GM23338 (cell line): ENCODE measurements around the gene MARCHF10. TPM values are rescaled to one million over a fixed set of nuclear protein-coding genes. Genes with fewer than 3 reads are reported as not detected.

ENCODE experiments used
- ATAC-seq: fragments of 200-7000 bp; cut with Tn5 transposase; 3 replicates; pipeline ENCODE4 v1.9.1; 2020
- DNase-seq: peaks from one replicate; pipeline ENCODE4 v3.0.0-alpha.2; 2015; ENCODE audit warnings: low spot score
- H2AFZ ChIP-seq: fragments of 200-600 bp; sonication (generic); 2 replicates; pipeline ENCODE4 v1.8.0; 2016; ENCODE audit warnings: antibody characterized with exemption, mild to moderate bottlenecking, moderate library complexity
- H3F3A ChIP-seq: fragments of 200-600 bp; sonication (generic); replicated peaks from 2 replicates; pipeline ENCODE4 v1.8.0; 2017; ENCODE audit warnings: antibody characterized with exemption, mixed run types, low read depth
- H3K27ac ChIP-seq: fragments of 200-600 bp; sonication (generic); 2 replicates; pipeline ENCODE4 v1.6.1; 2016; ENCODE audit warnings: low read depth
- H3K27me3 ChIP-seq: fragments of 200-600 bp; sonication (generic); 2 replicates; pipeline ENCODE4 v1.8.0; 2016; ENCODE audit warnings: mild to moderate bottlenecking, mixed run types, moderate library complexity; ENCODE audit not compliant: insufficient read depth
- H3K36me3 ChIP-seq: fragments of 200-600 bp; sonication (generic); 2 replicates; pipeline ENCODE4 v1.8.0; 2016; ENCODE audit warnings: mild to moderate bottlenecking; ENCODE audit not compliant: insufficient read depth
- H3K4me1 ChIP-seq: fragments of 200-600 bp; sonication (generic); 2 replicates; pipeline ENCODE4 v1.8.0; 2016; ENCODE audit warnings: mild to moderate bottlenecking, moderate library complexity; ENCODE audit not compliant: insufficient read depth
- H3K4me2 ChIP-seq: fragments of 200-600 bp; sonication (generic); 2 replicates; pipeline ENCODE4 v1.7.1; 2017; ENCODE audit warnings: mixed run types
- H3K4me3 ChIP-seq: fragments of 200-600 bp; sonication (generic); 2 replicates; pipeline ENCODE4 v1.6.1; 2016; ENCODE audit warnings: mixed run types
- H3K79me2 ChIP-seq: fragments of 200-600 bp; sonication (generic); replicated peaks from 2 replicates; pipeline ENCODE4 v1.8.0; 2017; ENCODE audit warnings: mild to moderate bottlenecking; ENCODE audit not compliant: insufficient read depth
- H3K9me2 ChIP-seq: fragments of 200-600 bp; sonication (generic); 2 replicates; pipeline ENCODE4 v1.8.0; 2017; ENCODE audit not compliant: insufficient read depth
- H4K20me1 ChIP-seq: fragments of 200-600 bp; sonication (generic); replicated peaks from 2 replicates; pipeline ENCODE4 v1.8.0; 2017; ENCODE audit warnings: mild to moderate bottlenecking; ENCODE audit not compliant: insufficient read depth
- H3K27ac Mint-ChIP-seq: 2 replicates; pipeline ENCODE4 v1.8.0; 2020; ENCODE audit warnings: inconsistent platforms, mild to moderate bottlenecking, moderate library complexity, mixed read lengths
- H3K27me3 Mint-ChIP-seq: 3 replicates; pipeline ENCODE4 v1.8.0; 2022; ENCODE audit warnings: low read depth, mild to moderate bottlenecking, moderate library complexity, mixed read lengths, inconsistent platforms; ENCODE audit not compliant: insufficient read depth, poor library complexity
- H3K36me3 Mint-ChIP-seq: 3 replicates; pipeline ENCODE4 v1.8.0; 2021; ENCODE audit warnings: low read depth, mild to moderate bottlenecking, inconsistent platforms, moderate library complexity, mixed read lengths
- H3K4me1 Mint-ChIP-seq: 3 replicates; pipeline ENCODE4 v1.8.0; 2020; ENCODE audit warnings: mild to moderate bottlenecking, inconsistent platforms, mixed read lengths
- H3K4me3 Mint-ChIP-seq: 3 replicates; pipeline ENCODE4 v1.8.0; 2021; ENCODE audit warnings: moderate library complexity, mild to moderate bottlenecking, inconsistent platforms, mixed read lengths
- H3K9me3 Mint-ChIP-seq: 3 replicates; pipeline ENCODE4 v1.8.0; 2020; ENCODE audit warnings: moderate library complexity, mild to moderate bottlenecking, inconsistent platforms, mixed read lengths
- CREB1 ChIP-seq: fragments of 250-450 bp; sonication (Bioruptor Pico); IDR thresholded peaks from 2 replicates; pipeline ENCODE4 v1.5.0; 2020; ENCODE audit warnings: low read depth, mild to moderate bottlenecking, moderate library complexity
- EZH2phosphoT487 ChIP-seq: fragments of 200-600 bp; sonication (generic); IDR thresholded peaks from one replicate; pipeline ENCODE4 v1.8.1; 2018; ENCODE audit warnings: antibody characterized with exemption; ENCODE audit not compliant: unreplicated experiment
- JUNB ChIP-seq: IDR thresholded peaks from one replicate; pipeline ENCODE4 v1.6.1; 2016; ENCODE audit warnings: antibody characterized with exemption; ENCODE audit not compliant: unreplicated experiment
- NANOG ChIP-seq: IDR thresholded peaks from 2 replicates; pipeline ENCODE4 v1.6.1; 2016; ENCODE audit warnings: antibody characterized with exemption, borderline replicate concordance
- POLR2AphosphoS5 ChIP-seq: IDR thresholded peaks from 2 replicates; pipeline ENCODE4 v1.6.1; 2016; ENCODE audit warnings: antibody characterized with exemption, low read depth
- STAT1 ChIP-seq: IDR thresholded peaks from one replicate; pipeline ENCODE4 v1.6.1; 2016; ENCODE audit warnings: antibody characterized with exemption; ENCODE audit not compliant: unreplicated experiment
- ZNF114 ChIP-seq: fragments of 250-450 bp; sonication (Bioruptor Pico); IDR thresholded peaks from 2 replicates; pipeline ENCODE4 v1.5.0; 2020; ENCODE audit warnings: mild to moderate bottlenecking, moderate library complexity
- polyA plus RNA-seq: library from polyadenylated mRNA; unstranded; fragments of >200 nt; fragmentation: Nextera tagmentation; extraction: Ambion mirVana; gene quantifications from 2 replicates; pipeline ENCODE4 v1.2.1, GENCODE V29; 2016
- total RNA-seq: library from RNA; depleted of rRNA; stranded (reverse); fragments of >200 nt; shearing (Covaris generic); gene quantifications from 2 replicates; pipeline ENCODE4 v1.2.3, GENCODE V29; 2014
- TF ChIP-seq, protein P1 (sequence below): IDR thresholded peaks from one replicate; pipeline ENCODE4 v1.6.1; 2018; ENCODE audit warnings: antibody characterized with exemption; ENCODE audit not compliant: unreplicated experiment
- TF ChIP-seq, protein P2 (sequence below): IDR thresholded peaks from 2 replicates; pipeline ENCODE4 v1.6.1; 2016; ENCODE audit warnings: antibody characterized with exemption
- TF ChIP-seq, protein P3 (sequence below), 2 experiments: fragments of 200-600 bp in 1 of 2; sonication (generic) in 1 of 2; conservative IDR thresholded peaks; 2 replicates each; pipeline versions ENCODE4 v1.5.1 to v1.6.1; 2016 to 2017; ENCODE audit warnings: antibody characterized with exemption in 2 of 2, low read depth in 2 of 2, mild to moderate bottlenecking in 2 of 2, moderate library complexity in 1 of 2

Gene MARCHF10
- total and polyA plus RNA-seq, 2 experiments from 2014 or later: 0.50 TPM; not detected in 1

- ATAC-seq (peak; percentile 14), DNase-seq (peak; percentile 74)
- peak overlapping the region; percentile 89 for H3K27ac ChIP-seq
- Mint-ChIP-seq H3K36me3 (peaks cover 17% of the 10 kb centered on the region), H3K27ac (peak overlapping the region; percentile 67), H3K4me1 (peaks cover 27% of the 10 kb centered on the region), H3K9me3 (peaks cover 17% of the 10 kb centered on the region), H3K27me3 (peaks cover 19% of the 10 kb centered on the region), H3K4me3 (peak overlapping the region; percentile 76)
- H3K4me1 ChIP-seq: peaks cover 21% of the 10 kb centered on the region
- H3K4me2 ChIP-seq: peak overlapping the region; percentile 77
- H3K4me3 ChIP-seq: peak overlapping the region; percentile 82
- peaks cover 6% of the 10 kb centered on the region; the same call in 1 of the 2 replicates for H3K27me3 ChIP-seq
- H4K20me1 ChIP-seq: no peaks in the 10 kb centered on the region
- peak overlapping the region; percentile 86 for H2AFZ ChIP-seq
- peaks cover 20% of the 10 kb centered on the region for H3F3A ChIP-seq
- TF ChIP-seq, protein P1, sequence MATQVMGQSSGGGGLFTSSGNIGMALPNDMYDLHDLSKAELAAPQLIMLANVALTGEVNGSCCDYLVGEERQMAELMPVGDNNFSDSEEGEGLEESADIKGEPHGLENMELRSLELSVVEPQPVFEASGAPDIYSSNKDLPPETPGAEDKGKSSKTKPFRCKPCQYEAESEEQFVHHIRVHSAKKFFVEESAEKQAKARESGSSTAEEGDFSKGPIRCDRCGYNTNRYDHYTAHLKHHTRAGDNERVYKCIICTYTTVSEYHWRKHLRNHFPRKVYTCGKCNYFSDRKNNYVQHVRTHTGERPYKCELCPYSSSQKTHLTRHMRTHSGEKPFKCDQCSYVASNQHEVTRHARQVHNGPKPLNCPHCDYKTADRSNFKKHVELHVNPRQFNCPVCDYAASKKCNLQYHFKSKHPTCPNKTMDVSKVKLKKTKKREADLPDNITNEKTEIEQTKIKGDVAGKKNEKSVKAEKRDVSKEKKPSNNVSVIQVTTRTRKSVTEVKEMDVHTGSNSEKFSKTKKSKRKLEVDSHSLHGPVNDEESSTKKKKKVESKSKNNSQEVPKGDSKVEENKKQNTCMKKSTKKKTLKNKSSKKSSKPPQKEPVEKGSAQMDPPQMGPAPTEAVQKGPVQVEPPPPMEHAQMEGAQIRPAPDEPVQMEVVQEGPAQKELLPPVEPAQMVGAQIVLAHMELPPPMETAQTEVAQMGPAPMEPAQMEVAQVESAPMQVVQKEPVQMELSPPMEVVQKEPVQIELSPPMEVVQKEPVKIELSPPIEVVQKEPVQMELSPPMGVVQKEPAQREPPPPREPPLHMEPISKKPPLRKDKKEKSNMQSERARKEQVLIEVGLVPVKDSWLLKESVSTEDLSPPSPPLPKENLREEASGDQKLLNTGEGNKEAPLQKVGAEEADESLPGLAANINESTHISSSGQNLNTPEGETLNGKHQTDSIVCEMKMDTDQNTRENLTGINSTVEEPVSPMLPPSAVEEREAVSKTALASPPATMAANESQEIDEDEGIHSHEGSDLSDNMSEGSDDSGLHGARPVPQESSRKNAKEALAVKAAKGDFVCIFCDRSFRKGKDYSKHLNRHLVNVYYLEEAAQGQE: no peak
- TF ChIP-seq ZNF114 (no peak), EZH2phosphoT487 (no peak), POLR2AphosphoS5 (no peak), STAT1 (no peak), CREB1 (CRISPR knock-in tag) (no peak), NANOG (no peak)
- TF ChIP-seq, protein P2, sequence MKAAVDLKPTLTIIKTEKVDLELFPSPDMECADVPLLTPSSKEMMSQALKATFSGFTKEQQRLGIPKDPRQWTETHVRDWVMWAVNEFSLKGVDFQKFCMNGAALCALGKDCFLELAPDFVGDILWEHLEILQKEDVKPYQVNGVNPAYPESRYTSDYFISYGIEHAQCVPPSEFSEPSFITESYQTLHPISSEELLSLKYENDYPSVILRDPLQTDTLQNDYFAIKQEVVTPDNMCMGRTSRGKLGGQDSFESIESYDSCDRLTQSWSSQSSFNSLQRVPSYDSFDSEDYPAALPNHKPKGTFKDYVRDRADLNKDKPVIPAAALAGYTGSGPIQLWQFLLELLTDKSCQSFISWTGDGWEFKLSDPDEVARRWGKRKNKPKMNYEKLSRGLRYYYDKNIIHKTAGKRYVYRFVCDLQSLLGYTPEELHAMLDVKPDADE: no peak
- H3K79me2 ChIP-seq: no peaks in the 10 kb centered on the region
- H3K36me3 ChIP-seq: no peaks in the 10 kb centered on the region
- no peaks in the 10 kb centered on the region for H3K9me2 ChIP-seq
These were observed 103.6 kb downstream of the MARCHF10 start for GRCh38 chr17:62704381-62704971.

- peak; percentile 81 for ATAC-seq
These were observed 104.2 kb downstream of the MARCHF10 start for GRCh38 chr17:62703776-62704380.

More at GRCh38 chr17:62703776-62704380, 104.2 kb downstream of the MARCHF10 start:
- H3K4me2 ChIP-seq: peak overlapping the region; percentile 77
- H3K4me3 ChIP-seq: peak overlapping the region; percentile 82
- peak overlapping the region; percentile 76 for H3K4me3 Mint-ChIP-seq
- H3K27ac ChIP-seq: no peak overlapping the region
- peaks cover 27% of the 10 kb centered on the region for H3K4me1 Mint-ChIP-seq
- no peaks in the 10 kb centered on the region for H3K36me3 ChIP-seq
- H3K9me2 ChIP-seq: no peaks in the 10 kb centered on the region
- no peak overlapping the region for H3K27ac Mint-ChIP-seq
- H3K9me3 Mint-ChIP-seq: peaks cover 14% of the 10 kb centered on the region
- no peaks in the 10 kb centered on the region for H4K20me1 ChIP-seq
- H3K27me3 ChIP-seq: peaks cover 6% of the 10 kb centered on the region; the same call in 1 of the 2 replicates
- H3K79me2 ChIP-seq: no peaks in the 10 kb centered on the region
- H3F3A ChIP-seq: peaks cover 20% of the 10 kb centered on the region
- peak overlapping the region; percentile 96 for H2AFZ ChIP-seq
- TF ChIP-seq ZNF114 (no peak), JUNB (no peak), EZH2phosphoT487 (no peak)
- TF ChIP-seq, protein P3, sequence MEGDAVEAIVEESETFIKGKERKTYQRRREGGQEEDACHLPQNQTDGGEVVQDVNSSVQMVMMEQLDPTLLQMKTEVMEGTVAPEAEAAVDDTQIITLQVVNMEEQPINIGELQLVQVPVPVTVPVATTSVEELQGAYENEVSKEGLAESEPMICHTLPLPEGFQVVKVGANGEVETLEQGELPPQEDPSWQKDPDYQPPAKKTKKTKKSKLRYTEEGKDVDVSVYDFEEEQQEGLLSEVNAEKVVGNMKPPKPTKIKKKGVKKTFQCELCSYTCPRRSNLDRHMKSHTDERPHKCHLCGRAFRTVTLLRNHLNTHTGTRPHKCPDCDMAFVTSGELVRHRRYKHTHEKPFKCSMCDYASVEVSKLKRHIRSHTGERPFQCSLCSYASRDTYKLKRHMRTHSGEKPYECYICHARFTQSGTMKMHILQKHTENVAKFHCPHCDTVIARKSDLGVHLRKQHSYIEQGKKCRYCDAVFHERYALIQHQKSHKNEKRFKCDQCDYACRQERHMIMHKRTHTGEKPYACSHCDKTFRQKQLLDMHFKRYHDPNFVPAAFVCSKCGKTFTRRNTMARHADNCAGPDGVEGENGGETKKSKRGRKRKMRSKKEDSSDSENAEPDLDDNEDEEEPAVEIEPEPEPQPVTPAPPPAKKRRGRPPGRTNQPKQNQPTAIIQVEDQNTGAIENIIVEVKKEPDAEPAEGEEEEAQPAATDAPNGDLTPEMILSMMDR (conservative IDR thresholded peaks at IDR 0.05; ENCODE audit: low read depth in 2 of 2): peak; percentile 49 to 95
- DNase-seq: peak; percentile 87
- peaks cover 21% of the 10 kb centered on the region for H3K4me1 ChIP-seq
- H3K36me3 Mint-ChIP-seq: peaks cover 15% of the 10 kb centered on the region
- H3K27me3 Mint-ChIP-seq: peaks cover 19% of the 10 kb centered on the region
